A172 (cell line): ENCODE measurements around the gene CD27. TPM values are rescaled to one million over a fixed set of nuclear protein-coding genes. Genes with fewer than 3 reads are reported as not detected.
"Not testable (repeated sequence)": the region's sequence is repeated elsewhere in the genome, so short reads cannot be mapped to it uniquely, and the experiment has no call there.

Experiments
- DNase-seq: peaks from one replicate; pipeline ENCODE4 v3.0.0-alpha.2; 2015; ENCODE audit warnings: low spot score
- total RNA-seq: library from RNA; depleted of rRNA; stranded (reverse); fragments of >200 nt; shearing (Covaris generic); gene quantifications from 2 replicates; pipeline ENCODE4 v1.2.3, GENCODE V29; 2014; rRNA removed

The CD27 gene
- total RNA-seq, 1 experiment from 2014 or later, result not detected

DNA sequence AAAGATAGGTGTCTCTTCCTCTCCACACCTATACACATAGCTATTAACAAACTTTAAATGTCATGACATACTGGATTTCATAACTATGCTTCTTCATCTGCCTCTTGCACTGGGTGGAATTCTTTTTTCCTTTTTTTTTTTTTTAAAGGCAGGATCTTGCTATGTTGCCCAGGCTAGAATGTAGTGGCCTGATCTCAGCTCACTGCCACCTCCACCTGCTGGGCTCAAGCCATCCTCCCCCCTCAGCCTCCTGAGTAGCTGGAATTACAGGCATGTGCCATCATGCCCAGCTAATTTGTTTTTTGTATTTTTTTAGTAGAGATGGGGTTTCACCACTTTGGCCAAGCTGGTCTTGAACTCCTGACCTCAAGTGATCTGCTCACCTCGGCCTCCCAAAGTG lies 43.5 kb downstream of the CD27 start:
- no peak for DNase-seq

DNA sequence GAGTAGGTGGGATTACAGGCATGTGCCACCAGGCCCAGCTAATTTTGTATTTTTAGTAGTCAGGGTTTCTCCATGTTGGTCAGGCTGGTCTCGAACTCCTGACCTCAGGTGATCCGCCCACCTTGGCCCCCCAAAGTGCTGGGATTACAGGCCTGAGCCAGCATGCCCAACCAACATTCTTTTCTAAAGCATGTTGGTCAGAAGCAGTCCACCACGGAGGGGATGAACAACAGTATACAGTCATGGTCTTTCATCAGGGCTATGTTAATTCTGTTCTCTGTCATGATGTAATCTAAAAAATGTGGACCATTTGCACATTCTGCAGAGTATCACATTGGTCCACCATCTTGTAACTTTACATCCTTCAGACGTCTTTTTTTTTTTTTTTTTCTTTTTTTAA lies 44.7 kb downstream of the CD27 start:
- DNase-seq, result no peak

DNA sequence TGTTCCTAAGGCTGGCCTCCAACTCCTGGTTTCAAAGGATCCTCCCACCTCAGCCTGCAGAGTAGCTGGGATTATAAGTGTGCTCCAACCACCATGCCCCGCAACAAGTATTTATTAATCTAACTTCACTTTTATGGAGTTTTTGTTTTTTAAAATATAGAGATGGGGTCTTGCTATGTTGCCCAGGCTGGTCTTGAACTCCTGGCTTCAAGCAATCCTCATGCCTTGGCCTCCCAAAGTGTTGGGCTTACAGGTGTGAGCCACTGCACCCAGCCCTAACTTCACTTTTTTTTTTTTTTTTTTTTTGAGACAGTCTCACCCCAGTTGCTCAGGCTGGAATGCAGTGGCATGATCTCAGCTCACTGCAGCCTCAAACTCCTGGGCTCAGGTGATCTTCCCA lies 45.9 kb downstream of the CD27 start:
- DNase-seq, result not testable (repeated sequence)

DNA sequence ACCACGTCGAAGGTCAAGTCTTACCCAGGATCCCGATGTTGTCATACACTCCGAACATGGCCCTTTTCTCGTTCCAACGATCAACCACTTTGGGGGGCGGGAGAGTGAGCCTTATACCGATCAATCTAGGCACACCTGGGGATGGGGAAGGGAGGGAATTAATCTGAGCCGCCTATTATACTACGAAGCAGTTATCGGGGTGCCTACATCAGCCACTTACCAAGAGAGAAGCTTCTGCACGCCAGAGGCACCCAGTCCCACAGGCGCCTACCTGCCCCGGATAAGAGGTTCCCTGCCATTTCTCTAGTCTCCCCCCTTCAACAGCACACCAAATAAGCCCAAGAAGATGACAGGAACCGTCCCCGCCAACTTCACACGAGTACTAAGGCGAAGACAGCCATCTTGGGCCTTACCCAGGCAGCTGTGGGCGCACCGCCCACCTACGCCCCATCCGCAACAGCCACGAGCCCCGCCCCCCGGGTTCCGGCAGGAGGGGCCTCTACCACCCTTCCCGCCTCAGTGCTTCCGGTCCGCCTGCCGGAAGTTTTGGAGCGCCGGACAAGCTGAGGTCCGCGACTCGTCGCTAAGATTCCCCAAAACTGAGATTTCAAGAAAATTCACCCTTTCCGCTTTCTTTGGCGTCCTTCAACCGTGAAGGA lies 48.2 kb downstream of the CD27 start, which contains the start of gene MRPL51:
Gene MRPL51 (minus strand): TSS at position 425 of the 659 bp plus-strand sequence. CDS start 126 bp downstream, at position 299.
- DNase-seq, result peak; percentile 82

DNA sequence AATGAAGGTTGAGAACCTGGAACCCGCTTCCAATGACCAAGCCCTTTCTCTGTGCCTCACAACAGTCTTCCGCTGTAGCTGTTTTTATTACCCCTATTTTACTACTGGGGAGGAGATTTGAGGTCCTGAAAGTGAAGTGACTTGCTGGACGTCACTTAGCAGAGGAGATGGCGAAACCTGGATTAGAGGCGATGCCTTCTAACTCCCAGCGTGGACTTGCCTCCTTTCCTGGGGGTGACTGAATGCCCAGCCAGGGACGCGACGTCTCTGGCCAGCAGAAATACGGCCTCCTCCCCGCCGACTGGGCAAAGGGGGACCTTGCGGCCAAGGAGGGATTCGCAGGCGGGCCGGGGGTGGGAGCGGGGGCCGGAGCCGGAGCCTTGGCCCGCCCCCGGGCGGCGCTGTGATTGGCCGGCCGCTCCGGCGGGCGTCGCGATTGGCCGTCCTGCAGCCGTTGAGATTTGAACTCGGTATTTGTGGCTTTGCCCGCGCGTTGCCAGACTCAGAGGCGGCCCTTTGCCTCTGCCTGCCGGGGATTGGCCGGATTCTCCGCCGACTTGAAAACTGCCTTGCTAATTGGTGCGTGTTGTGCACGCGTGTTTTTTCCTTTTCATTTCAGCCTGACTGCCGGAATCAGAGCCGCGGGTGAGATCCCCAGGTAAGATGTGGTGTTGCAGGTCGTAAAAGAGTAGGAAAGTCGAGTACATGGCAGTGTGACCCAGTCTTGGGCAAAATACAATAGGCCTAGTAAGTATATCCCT lies 48.9 kb downstream of the CD27 start, which contains the start of gene NCAPD2:
Gene NCAPD2 (plus strand): TSS at position 606 of the 761 bp plus-strand sequence. CDS start 997 bp downstream, outside the sequence.
- DNase-seq, result peak; percentile 86

DNA sequence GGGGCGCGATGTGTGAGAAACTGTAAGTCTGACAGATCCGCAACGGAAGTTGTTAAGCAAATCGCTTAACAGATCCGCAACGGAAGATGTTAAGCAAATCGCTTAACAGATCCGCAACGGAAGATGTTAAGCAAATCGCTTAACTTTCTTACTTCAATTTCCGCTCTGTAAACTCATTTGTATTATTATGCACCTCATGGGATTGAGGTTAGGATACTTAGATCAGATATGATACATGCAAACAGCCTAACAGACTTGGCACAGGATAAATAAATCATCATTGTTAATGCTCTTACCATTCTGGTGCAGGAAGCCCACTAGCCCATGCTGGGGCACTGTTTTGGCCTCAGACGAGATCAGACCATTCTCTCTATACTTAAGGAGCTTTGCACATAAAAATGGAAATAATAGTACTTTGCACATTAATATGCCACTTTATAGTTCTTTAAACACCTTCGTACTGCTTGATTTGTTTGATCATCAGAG lies 49.5 kb downstream of the CD27 start:
- DNase-seq, result no peak

DNA sequence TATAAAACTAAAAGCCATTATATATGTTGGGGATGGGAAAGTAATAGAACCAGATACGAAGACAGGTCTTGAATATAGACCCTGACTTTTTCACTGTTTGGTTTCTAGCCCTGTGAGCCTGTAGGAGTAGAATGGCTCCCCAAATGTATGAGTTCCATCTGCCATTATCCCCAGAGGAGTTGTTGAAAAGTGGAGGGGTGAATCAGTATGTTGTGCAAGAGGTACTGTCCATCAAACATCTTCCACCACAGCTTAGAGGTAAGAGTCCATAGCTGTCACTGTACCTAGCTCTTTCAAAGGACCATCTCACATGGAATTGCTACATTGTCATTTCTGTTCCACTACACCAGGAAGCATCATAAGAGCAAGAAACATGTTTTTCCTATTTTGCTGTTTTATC lies 50.2 kb downstream of the CD27 start:
- no peak for DNase-seq

DNA sequence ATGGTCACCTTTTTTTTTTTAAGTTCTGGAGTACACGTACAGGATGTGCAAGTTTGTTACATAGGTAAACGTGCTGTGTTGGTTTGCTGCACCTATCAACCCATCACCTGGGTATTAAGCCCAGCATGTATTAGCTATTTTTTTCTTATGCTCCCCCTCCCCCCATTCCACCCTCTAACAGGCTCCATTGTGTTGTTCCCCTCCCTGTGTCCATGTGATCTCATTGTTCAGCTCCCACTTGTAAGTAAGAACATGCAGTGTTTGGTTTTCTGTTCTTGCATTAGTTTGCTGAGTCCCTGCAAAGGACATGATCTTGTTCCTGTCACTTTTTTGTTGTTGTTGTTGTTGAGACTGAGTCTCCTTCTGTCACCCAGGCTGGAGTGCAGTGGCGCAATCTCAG lies 52.5 kb downstream of the CD27 start:
- not testable (repeated sequence) for DNase-seq

DNA sequence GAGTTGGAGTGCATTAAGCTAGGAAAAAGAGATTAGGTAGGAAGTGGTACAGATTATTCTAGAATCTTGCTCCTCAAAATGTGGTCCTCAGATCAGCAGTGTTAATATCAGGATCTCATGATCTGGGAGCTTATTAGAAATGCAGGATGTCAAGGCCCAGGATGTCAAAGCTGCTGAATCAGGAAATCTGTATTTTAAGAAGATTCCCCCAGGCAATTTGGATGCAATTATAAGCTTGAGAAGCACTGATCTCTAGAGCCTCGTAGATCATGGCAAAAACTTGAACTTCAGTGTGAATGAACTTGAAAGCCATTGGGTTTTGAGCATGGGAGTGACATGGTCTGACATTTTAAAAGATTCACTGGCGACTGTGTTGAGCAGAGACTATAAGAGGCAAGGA lies 55.7 kb downstream of the CD27 start:
- no peak for DNase-seq

Other genes with a start within 250 kb of the CD27 start
- gene CD9, start 244.6 kb upstream of the CD27 start, total RNA-seq, result 107 and 128 TPM in 2 replicates
- gene PLEKHG6, start 134.3 kb upstream of the CD27 start, total RNA-seq, result not detected in 2 replicates
- 121 and 172 TPM in 2 replicates for gene TNFRSF1A, start 102.9 kb upstream of the CD27 start, total RNA-seq
- gene SCNN1A, start 69.4 kb upstream of the CD27 start, total RNA-seq, result 0.07 and 2.9 TPM in 2 replicates
- not detected in 2 replicates for gene LTBR, start 60.8 kb upstream of the CD27 start, total RNA-seq
- gene TAPBPL, start 7.1 kb downstream of the CD27 start, total RNA-seq, result 2.6 and 3.4 TPM in 2 replicates
- 0.33 and 3.2 TPM in 2 replicates for gene VAMP1, start 25.7 kb downstream of the CD27 start, total RNA-seq
- gene MRPL51, start 48.3 kb downstream of the CD27 start, total RNA-seq, result 116 and 166 TPM in 2 replicates
- gene NCAPD2, start 49.1 kb downstream of the CD27 start, total RNA-seq, result 46.2 and 60.2 TPM in 2 replicates
- gene GAPDH, start 89.6 kb downstream of the CD27 start, total RNA-seq, result 3,748 and 4,015 TPM in 2 replicates
- gene IFFO1, start 111.1 kb downstream of the CD27 start, total RNA-seq, result 2.1 TPM in 2 replicates
- 53.9 and 59.8 TPM in 2 replicates for gene NOP2, start 123.3 kb downstream of the CD27 start, total RNA-seq
- gene CHD4, start 162.4 kb downstream of the CD27 start, total RNA-seq, result 164 and 201 TPM in 2 replicates
- gene LPAR5, start 191.0 kb downstream of the CD27 start, total RNA-seq, result 2.5 TPM in 2 replicates
- gene ACRBP, start 202.5 kb downstream of the CD27 start, total RNA-seq, result 0.65 TPM in 1 of 2 replicates, not detected in the other
- gene ING4, start 218.2 kb downstream of the CD27 start, total RNA-seq, result 23.7 and 27.4 TPM in 2 replicates
- 6.4 and 9.2 TPM in 2 replicates for gene ZNF384, start 244.4 kb downstream of the CD27 start, total RNA-seq